HepG2 (cell line): Measurements from ENCODE around the gene MARVELD3. TPM values are rescaled to one million over a fixed set of nuclear protein-coding genes. Genes with fewer than 3 reads are reported as not detected.

Experiments used
- ATAC-seq: fragments of 200-7000 bp; cut with Tn5 transposase; 3 replicates; pipeline ENCODE4 v1.9.1; 2020; ENCODE audit warnings: mild to moderate bottlenecking, moderate library complexity
- BruUV-seq: library from RNA; stranded (reverse); fragments of 400-500 nt; replicated peaks from 2 replicates; lab custom pipeline; 2021; lab: Mats Ljungman, UMichigan
- CTCF ChIA-PET: fragments of 300-600 bp; formaldehyde crosslinking; extraction: SDS; loops from one replicate; lab custom pipeline; 2021; ENCODE audit warnings: low total read pairs, inconsistent platforms, low intra/inter-chr PET ratio; lab: Yijun Ruan, JAX
- POLR2A ChIA-PET: fragments of 350-600 bp; sonication (Branson Sonifier 250); formaldehyde crosslinking; loops from one replicate; lab custom pipeline; 2020; ENCODE audit warnings: antibody characterized with exemption, inconsistent platforms; lab: Yijun Ruan, JAX
- DNase-seq: peaks from one replicate; pipeline ENCODE4 v3.0.0-alpha.2; 2015; ENCODE audit warnings: low spot score
- FAIRE-seq: peaks from 3 replicates; lab custom pipeline; 2011; peaks lifted over from hg19 to GRCh38; lab: Jason Lieb, UNC
- H2AFZ ChIP-seq: one replicate; pipeline ENCODE4 v1.6.1; 2011; ENCODE audit warnings: low read length, inconsistent platforms
- H3K27ac ChIP-seq: fragments of 300-600 bp; 3 replicates; pipeline ENCODE4 v1.8.0; 2011; ENCODE audit warnings: mixed run types, mild to moderate bottlenecking, mixed read lengths, low read length, inconsistent platforms; ENCODE audit not compliant: insufficient read depth; ENCODE audit errors: extremely low read length
- H3K27me3 ChIP-seq, 2 experiments: fragments of 200-600 bp in 1 of 2; 2 replicates in 1 of 2; 3 replicates in 1 of 2; pipeline versions ENCODE4 v1.6.0 to v1.8.0; 2011; ENCODE audit warnings: low read length in 2 of 2, mild to moderate bottlenecking in 2 of 2, moderate library complexity in 2 of 2, inconsistent platforms in 1 of 2; ENCODE audit not compliant: insufficient read depth in 2 of 2, control insufficient read depth in 1 of 2
- H3K36me3 ChIP-seq, 2 experiments: fragments of 200-600 bp in 1 of 2; replicated peaks in 1 of 2; 2 replicates in 1 of 2; 3 replicates in 1 of 2; pipeline versions ENCODE4 v1.5.1 to v1.8.0; 2011; ENCODE audit warnings: low read length in 2 of 2, inconsistent platforms in 1 of 2; ENCODE audit not compliant: insufficient read depth in 2 of 2, control insufficient read depth in 1 of 2
- H3K4me1 ChIP-seq: 2 replicates; pipeline ENCODE4 v1.5.1; 2012; ENCODE audit warnings: low read length, inconsistent platforms; ENCODE audit not compliant: insufficient read depth
- H3K4me2 ChIP-seq: 2 replicates; pipeline ENCODE4 v1.6.0; 2011; ENCODE audit warnings: low read depth, low read length, inconsistent platforms
- H3K4me3 ChIP-seq, 3 experiments: fragments of 200-600 bp in 1 of 3; sonication (generic), shearing (Covaris generic) in 1 of 3; replicated peaks in 1 of 3; 2 replicates each; pipeline ENCODE4 v1.5.1; 2011 to 2016; ENCODE audit warnings: low read length in 3 of 3, inconsistent platforms in 2 of 3, low read depth in 2 of 3, mild to moderate bottlenecking in 2 of 3, control low read depth in 1 of 3, mixed read lengths in 1 of 3; ENCODE audit not compliant: insufficient read depth in 1 of 3
- H3K79me2 ChIP-seq: one replicate; pipeline ENCODE4 v1.6.1; 2011; ENCODE audit warnings: low read length, inconsistent platforms; ENCODE audit not compliant: insufficient read depth
- H3K9ac ChIP-seq: 2 replicates; pipeline ENCODE4 v1.6.0; 2011; ENCODE audit warnings: mild to moderate bottlenecking, low read depth, low read length, inconsistent platforms; ENCODE audit not compliant: insufficient read depth
- H3K9me3 ChIP-seq: 2 replicates; pipeline ENCODE4 v1.5.1; 2012; ENCODE audit warnings: mild to moderate bottlenecking, low read length
- H4K20me1 ChIP-seq: 2 replicates; pipeline ENCODE4 v1.6.0; 2011; ENCODE audit warnings: inconsistent platforms, mild to moderate bottlenecking, low read length, moderate library complexity; ENCODE audit not compliant: insufficient read depth
- ARID5B ChIP-seq: IDR thresholded peaks from 2 replicates; pipeline ENCODE4 v1.4.0; 2020; ENCODE audit warnings: mild to moderate bottlenecking, missing genetic modification reagents
- ATM ChIP-seq: fragments of 450-650 bp; IDR thresholded peaks from 2 replicates; pipeline ENCODE4 v1.7.1; 2017; ENCODE audit warnings: mild to moderate bottlenecking, borderline replicate concordance
- CTCF ChIP-seq: sonication (generic); formaldehyde crosslinking; IDR thresholded peaks from 2 replicates; pipeline ENCODE4 v1.5.0; 2020; ENCODE audit warnings: mild to moderate bottlenecking, missing genetic modification reagents, moderate library complexity
- POLR2A ChIP-seq, 2 experiments: IDR thresholded peaks; 2 replicates each; pipeline ENCODE4 v1.6.1; 2011; ENCODE audit warnings: low read depth in 2 of 2, low read length in 2 of 2, mild to moderate bottlenecking in 1 of 2, moderate library complexity in 1 of 2; ENCODE audit not compliant: insufficient read depth in 1 of 2
- SIN3A ChIP-seq: IDR thresholded peaks from 2 replicates; pipeline ENCODE4 v1.6.1; 2011; ENCODE audit warnings: low read depth, mild to moderate bottlenecking, control low read depth, low read length, borderline replicate concordance
- XRCC5 ChIP-seq: fragments of 200-400 bp; formaldehyde crosslinking; optimal IDR thresholded peaks from 2 replicates; pipeline ENCODE3; 2017; ENCODE audit warnings: mild to moderate bottlenecking, low read length
- ZBED4 ChIP-seq: sonication (generic); formaldehyde crosslinking; IDR thresholded peaks from 2 replicates; pipeline ENCODE4 v1.4.0; 2020; ENCODE audit warnings: missing genetic modification reagents, borderline replicate concordance
- ZBTB20 ChIP-seq: sonication (generic); formaldehyde crosslinking; IDR thresholded peaks from 2 replicates; pipeline ENCODE4 v1.8.1; 2023; ENCODE audit warnings: missing genetic modification reagents, low read depth, mild to moderate bottlenecking, borderline replicate concordance
- ZNF7 ChIP-seq: IDR thresholded peaks from 2 replicates; pipeline ENCODE4 v1.6.1; 2016; ENCODE audit warnings: missing biosample characterization, missing genetic modification reagents
- ZZZ3 ChIP-seq: sonication (generic); formaldehyde crosslinking; IDR thresholded peaks from 2 replicates; pipeline ENCODE4 v1.4.0; 2020; ENCODE audit warnings: missing genetic modification reagents, mild to moderate bottlenecking, borderline replicate concordance
- WGBS: methylation state at CpG from one replicate; pipeline ENCODE4 v1.1.6; 2017; ENCODE audit warnings: low lambda C conversion rate; 5-methylcytosine and 5-hydroxymethylcytosine counted together
- in situ Hi-C: cut with HindIII; loops from 2 replicates; pipeline ENCODE4 v1.10.0; 2017; ENCODE audit warnings: low pct_unique_long_range_greater_than_20kb; ENCODE audit not compliant: extremely low pct_ligation_motif_present
- intact Hi-C: fragments of 100-400 bp; cut with micrococcal nuclease; formaldehyde crosslinking; loops from one replicate; pipeline ENCODE4 v1.10.0; 2022; ENCODE audit not compliant: unreplicated experiment
- polyA plus RNA-seq, 8 experiments: library from polyadenylated mRNA; depleted of rRNA in 3 of 8; stranded (reverse) in 7 of 8; unstranded in 1 of 8; fragments of >200 nt; fragmentation: Illumina TruSeq in 4 of 8; extraction: Trizol in 4 of 8; gene quantifications; 2 replicates each; pipeline versions ENCODE4 v1.2.1 to v1.2.3, GENCODE V29; 2011 to 2016; ENCODE audit warnings: low read depth in 4 of 8, missing spikeins in 1 of 8, mixed read lengths in 1 of 8; ENCODE audit not compliant: insufficient read depth in 1 of 8
- total RNA-seq, 5 experiments: library from RNA; depleted of rRNA; stranded (reverse); fragments of >200 nt; fragmentation: Illumina TruSeq; extraction: Trizol; gene quantifications; 2 replicates each; pipeline ENCODE4 v1.2.3, GENCODE V29; 2016; ENCODE audit warnings: low read depth in 1 of 5

MARVELD3 gene
- total and polyA plus RNA-seq, 2 of the 13 experiments (the other 11 are each of a cell fraction or from before 2014, with no cell fraction given) = 4.8 to 5.6 TPM

- no peak for TF ChIP-seq ZBED4 (CRISPR knock-in tag)
- TF ChIP-seq ATM = no peak
- TF ChIP-seq CTCF (CRISPR knock-in tag) = peak; percentile 61
- no peak for TF ChIP-seq ZBTB20 (CRISPR knock-in tag)
- peak; percentile 72 for TF ChIP-seq XRCC5
- no peak for TF ChIP-seq SIN3A
Observed at GRCh38 chr16:71648921-71649320, 22.9 kb downstream of the MARVELD3 start (continued).

- no peak overlapping the region for H3K4me2 ChIP-seq
- H2AFZ ChIP-seq = no peak overlapping the region
- intact Hi-C loops = loop anchor here (1.0 kb wide), 1 partner anchor 97 kb away; no protein-coding TSS in a partner anchor
- H3K36me3 ChIP-seq = peaks cover 16 to 52% of the 10 kb centered on the region in 2 experiments; a peak in 4 of 5 replicates
- H4K20me1 ChIP-seq = peaks cover 4% of the 10 kb centered on the region; the same call in 1 of the 2 replicates
- H3K79me2 ChIP-seq = no peaks in the 10 kb centered on the region
- in situ Hi-C loops = no loop called here
- ChIA-PET POLR2A (no interaction called here), CTCF (no interaction called here)
- 96% methylated on average over 7 of the region's 7 CpGs for WGBS
- no peak overlapping the region for H3K9ac ChIP-seq
- BruUV-seq = no TSS peak
- no peak for ATAC-seq
- no peak for FAIRE-seq
- no peak overlapping the region for H3K4me3 ChIP-seq
- no peaks in the 10 kb centered on the region for H3K4me1 ChIP-seq
- H3K9me3 ChIP-seq = no peaks in the 10 kb centered on the region
- DNase-seq = no peak
- H3K27me3 ChIP-seq = no peaks in the 10 kb centered on the region
- H3K27ac ChIP-seq = no peak overlapping the region
- no peak for TF ChIP-seq ZNF7 (CRISPR knock-in tag)
- no peak for TF ChIP-seq ARID5B (CRISPR knock-in tag)
- no peak for TF ChIP-seq ZZZ3 (CRISPR knock-in tag)
- no peak for TF ChIP-seq POLR2A (IDR thresholded peaks at IDR 0.05; ENCODE audit: insufficient read depth in 1 of 2, low read depth in 2 of 2, low read length in 2 of 2)
Observed at GRCh38 chr16:71649704-71650103, 23.7 kb downstream of the MARVELD3 start.
